ENCODE measurements around the gene TROAP.
"Not testable (repeated sequence)": the region's sequence is repeated elsewhere in the genome, so short reads cannot be mapped to it uniquely, and the experiment has no call there.

The TROAP gene

DNA sequence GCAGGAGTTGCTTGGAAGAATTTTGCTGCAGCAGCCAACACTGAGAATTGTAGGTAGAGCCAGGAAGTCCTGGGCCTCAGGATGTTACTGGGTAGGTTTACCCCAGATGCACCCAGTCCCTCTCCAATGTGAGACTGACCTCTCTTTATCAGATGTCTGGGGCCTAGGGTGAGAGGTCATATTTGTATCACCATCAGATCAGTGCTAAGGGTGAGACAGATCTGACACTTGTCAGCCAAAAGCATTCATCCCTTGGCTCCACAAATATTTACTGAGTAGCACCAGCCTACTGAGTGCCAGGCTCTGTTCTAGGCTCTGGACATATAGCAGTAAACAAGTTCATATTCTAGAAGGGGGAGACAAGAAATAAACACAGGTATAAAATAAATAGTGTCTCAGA lies 4.3 kb downstream of the TROAP start:
- in situ Hi-C loops (cut with HindIII; ENCODE audit: low sequenced_read_pairs) = loop anchor here (5.0 kb wide), 2 partner anchors 40 to 85 kb away; partner anchors contain the start of gene SPATS2

DNA sequence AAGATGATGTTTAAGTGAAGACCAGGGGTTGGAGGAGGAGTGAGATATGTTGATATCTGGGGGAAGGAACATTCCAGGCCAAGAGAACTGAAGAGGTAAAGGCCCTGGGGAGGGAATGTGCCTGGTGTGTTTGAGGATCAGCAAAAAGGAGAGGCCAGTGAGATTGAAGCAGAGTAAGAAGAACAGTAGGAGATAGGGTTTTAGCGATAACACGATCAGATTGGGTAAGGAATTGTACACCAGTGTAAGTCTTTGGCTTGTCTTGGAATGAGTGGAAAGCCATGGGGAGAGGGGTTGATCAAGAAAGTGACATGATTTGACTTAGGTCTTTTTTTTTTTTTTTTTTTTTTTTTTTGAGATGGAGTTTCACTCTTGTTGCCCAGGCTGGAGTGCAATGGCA lies 4.8 kb downstream of the TROAP start:
- in situ Hi-C loops (cut with HindIII; ENCODE audit: low sequenced_read_pairs) = loop anchor here (5.0 kb wide), 2 partner anchors 39 to 84 kb away; partner anchors contain the start of gene SPATS2

DNA sequence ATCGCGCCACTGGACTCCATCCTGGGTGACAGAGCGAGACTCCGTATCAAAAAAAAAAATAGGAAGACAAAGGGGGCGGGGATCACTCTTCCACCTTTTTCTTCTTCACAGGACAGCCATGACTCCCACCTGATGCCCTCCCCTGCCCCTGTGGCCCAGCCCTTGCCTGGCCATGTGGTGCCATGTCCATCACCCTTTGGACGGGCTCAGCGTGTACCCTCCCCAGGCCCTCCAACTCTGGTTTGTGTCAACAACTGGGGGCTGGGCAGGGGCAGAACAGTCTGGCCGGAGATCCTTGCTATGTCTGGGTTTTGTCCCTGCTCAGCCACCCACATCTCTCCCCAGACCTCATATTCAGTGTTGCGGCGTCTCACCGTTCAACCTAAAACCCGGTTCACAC lies 5.8 kb downstream of the TROAP start:
- in situ Hi-C loops (cut with HindIII; ENCODE audit: low sequenced_read_pairs) = loop anchor here (5.0 kb wide), 2 partner anchors 38 to 83 kb away; partner anchors contain the start of gene SPATS2

DNA sequence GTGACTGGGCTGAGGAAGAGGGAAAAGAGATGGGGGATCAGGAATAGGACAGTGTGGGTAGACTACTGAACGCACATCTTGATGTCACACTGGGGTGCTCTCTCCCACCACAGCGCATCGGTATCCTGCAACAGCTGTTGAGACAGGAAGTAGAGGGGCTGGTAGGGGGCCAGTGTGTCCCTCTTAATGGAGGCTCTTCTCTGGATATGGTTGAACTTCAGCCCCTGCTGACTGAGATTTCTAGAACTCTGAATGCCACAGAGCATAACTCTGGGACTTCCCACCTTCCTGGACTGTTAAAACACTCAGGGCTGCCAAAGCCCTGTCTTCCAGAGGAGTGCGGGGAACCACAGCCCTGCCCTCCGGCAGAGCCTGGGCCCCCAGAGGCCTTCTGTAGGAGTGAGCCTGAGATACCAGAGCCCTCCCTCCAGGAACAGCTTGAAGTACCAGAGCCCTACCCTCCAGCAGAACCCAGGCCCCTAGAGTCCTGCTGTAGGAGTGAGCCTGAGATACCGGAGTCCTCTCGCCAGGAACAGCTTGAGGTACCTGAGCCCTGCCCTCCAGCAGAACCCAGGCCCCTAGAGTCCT lies 7.1 kb downstream of the TROAP start:
- in situ Hi-C loops (cut with HindIII; ENCODE audit: low sequenced_read_pairs) = no loop called here

DNA sequence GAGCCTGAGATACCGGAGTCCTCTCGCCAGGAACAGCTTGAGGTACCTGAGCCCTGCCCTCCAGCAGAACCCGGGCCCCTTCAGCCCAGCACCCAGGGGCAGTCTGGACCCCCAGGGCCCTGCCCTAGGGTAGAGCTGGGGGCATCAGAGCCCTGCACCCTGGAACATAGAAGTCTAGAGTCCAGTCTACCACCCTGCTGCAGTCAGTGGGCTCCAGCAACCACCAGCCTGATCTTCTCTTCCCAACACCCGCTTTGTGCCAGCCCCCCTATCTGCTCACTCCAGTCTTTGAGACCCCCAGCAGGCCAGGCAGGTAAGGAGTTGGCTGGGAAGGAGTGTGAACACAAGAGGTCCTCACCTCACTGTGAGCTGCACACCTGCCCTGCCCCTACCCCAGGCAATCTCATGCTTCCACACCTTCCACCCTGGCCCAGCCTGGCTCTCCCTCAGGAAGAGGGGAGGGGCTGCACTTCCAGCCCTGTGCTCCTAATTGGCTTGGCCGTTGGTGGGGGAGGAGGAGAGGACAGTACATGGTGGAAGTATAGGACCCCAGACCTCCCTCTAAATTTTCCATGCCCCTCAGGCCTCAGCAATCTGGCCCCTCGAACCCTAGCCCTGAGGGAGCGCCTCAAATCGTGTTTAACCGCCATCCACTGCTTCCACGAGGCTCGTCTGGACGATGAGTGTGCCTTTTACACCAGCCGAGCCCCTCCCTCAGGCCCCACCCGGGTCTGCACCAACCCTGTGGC lies 7.8 kb downstream of the TROAP start:
- in situ Hi-C loops (cut with HindIII; ENCODE audit: low sequenced_read_pairs) = no loop called here

DNA sequence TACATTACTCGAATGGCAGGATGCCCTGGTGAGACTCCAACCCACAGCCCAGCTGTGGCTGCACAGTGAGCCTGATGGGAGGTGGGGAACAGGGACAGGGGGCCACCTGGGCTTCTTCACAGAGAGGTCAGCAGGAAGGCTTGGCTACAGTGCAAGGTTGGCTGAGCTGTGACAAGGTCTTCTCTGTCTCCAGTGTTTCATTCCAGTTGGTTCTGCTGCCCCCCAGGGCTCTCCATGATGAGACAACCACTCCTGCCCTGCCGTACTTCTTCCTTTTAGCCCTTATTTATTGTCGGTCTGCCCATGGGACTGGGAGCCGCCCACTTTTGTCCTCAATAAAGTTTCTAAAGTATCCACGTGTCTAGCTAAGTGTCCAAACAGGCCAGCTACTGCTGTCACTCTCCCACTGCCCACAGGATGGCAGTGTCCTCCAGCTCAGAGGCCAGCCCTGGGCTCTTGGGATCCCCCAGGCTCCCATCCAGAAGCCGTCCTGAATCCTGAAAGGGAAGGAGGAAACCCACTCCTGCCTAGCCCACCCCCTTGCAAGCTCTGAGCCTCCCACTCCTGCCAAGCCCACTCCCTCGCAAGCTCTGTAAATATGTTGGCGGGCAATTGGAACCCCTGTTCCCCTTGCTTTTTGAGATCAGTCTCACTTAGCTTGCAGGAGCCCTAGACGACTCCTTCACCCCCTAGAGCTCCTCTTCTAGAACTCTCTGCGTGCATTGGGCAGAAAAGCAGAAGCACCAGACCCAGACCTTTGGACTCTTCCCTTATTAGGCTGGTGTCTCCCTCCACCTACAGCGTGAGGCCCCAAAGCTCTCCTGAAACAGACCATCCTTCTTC lies 8.5 kb downstream of the TROAP start:
- in situ Hi-C loops (cut with HindIII; ENCODE audit: low sequenced_read_pairs) = no loop called here

DNA sequence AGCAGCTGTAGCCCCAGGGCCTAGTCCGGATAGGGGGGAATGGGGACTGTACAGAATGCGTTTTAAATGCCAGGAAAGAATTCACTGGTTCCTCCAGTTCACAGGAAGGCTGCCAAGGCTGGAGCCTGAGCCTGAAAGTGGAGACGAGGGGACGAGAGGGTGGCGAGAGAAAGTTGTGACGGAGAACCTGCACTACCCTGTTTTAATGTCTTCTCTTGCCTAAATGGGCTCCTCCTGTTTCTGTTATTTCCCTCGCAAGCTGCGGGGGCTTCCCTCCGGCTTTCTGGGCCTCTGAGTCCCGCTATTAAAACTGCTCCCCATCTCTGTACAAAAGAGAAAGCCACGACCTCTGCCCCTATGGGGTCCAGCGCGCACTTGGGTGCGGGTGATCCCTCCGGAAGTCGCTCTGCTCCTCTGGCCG lies 9.4 kb downstream of the TROAP start:
- in situ Hi-C loops (cut with HindIII; ENCODE audit: low sequenced_read_pairs) = no loop called here

DNA sequence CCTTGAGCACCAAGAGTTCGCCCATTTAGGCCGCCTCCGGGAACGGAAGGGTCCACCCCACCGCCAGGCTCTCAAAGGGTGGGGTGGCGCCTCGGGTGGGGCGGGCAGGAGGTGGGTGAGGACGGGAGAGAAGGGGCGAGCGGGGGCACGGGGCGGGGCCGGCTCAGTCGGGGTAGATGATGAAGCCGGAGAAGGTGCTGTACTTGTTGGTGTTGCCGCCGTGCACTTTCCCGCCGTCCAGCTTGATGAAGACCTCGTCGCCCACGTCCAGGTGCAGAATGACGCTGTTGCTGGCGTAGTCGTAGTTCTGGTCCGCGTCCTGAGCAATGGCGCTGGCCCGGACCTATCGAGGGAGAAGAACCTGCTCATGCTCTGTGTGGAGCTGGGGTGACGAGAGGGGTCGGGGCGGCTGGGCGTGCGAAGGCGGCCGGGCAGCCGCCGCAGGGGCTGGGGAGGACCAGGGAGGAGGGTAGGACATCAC lies 9.9 kb downstream of the TROAP start:
- in situ Hi-C loops (cut with HindIII; ENCODE audit: low sequenced_read_pairs) = no loop called here

DNA sequence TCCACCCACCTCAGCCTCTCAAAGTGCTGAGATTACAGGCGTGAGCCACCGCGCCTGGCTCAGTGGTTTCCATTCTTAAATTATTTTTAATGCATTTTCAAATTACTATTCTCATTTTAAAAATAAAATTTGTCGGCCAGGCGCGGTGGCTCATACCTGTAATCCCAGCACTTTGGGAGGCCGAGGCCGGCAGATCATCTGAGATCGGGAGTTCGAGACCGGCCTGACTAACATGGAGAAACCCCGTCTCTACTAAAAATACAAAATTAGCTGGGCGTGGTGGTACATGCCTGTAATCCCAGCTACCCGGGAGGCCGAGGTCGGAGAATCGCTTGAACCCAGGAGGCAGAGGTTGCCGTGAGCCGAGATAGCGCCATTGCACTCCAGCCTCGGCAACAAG lies 10.7 kb downstream of the TROAP start:
- in situ Hi-C loops (cut with HindIII; ENCODE audit: low sequenced_read_pairs) = not testable (repeated sequence)

DNA sequence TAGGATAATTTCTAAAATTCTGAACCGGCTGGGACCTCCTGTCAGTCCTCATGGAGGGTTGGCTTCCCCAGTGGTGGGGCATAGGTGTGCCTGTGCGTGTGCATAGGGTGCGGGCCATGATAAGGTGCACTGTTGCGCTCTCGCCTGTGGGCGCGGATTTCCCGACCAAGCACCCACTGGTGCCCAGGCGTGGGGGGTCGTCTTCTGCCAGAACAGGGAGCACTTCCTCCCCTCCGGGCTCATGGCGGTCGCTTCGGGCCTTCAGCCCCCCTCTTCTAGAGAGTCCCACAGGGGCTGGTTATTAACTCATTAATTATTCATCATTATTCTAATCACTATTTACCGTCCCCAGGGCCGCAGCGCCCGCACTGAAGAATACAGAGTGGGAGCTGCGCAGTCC lies 11.2 kb downstream of the TROAP start:
- in situ Hi-C loops (cut with HindIII; ENCODE audit: low sequenced_read_pairs) = no loop called here

DNA sequence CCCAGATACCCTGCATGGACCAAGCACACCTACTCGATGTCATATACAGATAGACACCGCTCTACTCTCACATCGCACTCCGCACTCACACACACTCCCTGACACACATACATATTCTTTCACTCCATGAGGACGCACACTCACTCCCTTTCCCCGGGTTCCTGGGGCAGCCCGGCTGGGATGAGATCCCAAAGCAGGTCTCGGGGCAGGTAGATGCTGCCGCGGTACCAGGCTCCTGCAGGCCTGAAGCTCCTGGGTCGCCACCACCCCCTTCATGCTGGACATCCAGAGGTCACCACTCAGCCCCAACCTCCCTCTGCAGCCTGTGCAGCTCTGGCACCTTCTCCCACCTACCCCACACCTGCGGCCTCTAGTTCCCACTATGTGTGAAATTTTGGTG lies 11.6 kb downstream of the TROAP start:
- in situ Hi-C loops (cut with HindIII; ENCODE audit: low sequenced_read_pairs) = no loop called here

DNA sequence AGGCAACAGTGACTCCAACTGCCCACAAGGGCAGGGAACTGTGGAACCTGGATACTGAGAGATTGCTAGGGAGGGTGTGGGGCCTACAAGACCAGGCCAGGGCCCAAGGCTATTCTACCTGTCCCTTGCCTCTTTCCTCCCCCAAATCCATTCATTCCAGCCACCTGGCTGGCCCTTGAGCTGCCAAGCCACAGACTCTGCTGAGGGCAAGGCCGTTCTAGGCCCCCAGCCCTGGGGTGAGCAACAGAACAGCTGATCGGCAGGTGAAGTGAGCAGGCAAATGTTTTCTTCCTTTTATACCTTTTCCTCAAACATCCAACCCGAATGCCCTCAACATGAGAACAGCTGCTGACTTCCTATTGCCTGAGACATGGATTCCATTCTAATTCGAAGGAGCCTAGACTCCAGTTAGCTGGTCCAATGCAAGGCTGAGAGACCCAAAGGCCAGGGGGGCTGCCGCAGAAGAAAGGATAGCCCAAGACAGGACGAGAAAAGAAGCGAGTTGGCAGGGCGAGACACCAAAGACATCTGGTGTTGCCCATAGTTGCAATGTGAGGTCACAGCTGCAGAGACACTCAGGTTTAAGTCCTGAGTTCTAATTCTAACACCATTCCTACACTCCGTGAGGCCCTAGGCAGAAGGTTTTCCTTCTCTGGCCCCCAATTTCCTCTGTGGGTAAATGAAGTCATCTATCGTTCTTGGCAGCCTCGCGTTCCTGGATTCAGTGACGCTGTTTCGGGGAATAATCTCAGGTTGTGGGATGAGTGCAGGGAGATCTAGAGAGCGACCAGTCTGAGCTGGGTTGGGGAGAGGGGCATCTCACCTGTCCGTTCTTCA lies 12.3 kb downstream of the TROAP start:
- in situ Hi-C loops (cut with HindIII; ENCODE audit: low sequenced_read_pairs) = no loop called here

DNA sequence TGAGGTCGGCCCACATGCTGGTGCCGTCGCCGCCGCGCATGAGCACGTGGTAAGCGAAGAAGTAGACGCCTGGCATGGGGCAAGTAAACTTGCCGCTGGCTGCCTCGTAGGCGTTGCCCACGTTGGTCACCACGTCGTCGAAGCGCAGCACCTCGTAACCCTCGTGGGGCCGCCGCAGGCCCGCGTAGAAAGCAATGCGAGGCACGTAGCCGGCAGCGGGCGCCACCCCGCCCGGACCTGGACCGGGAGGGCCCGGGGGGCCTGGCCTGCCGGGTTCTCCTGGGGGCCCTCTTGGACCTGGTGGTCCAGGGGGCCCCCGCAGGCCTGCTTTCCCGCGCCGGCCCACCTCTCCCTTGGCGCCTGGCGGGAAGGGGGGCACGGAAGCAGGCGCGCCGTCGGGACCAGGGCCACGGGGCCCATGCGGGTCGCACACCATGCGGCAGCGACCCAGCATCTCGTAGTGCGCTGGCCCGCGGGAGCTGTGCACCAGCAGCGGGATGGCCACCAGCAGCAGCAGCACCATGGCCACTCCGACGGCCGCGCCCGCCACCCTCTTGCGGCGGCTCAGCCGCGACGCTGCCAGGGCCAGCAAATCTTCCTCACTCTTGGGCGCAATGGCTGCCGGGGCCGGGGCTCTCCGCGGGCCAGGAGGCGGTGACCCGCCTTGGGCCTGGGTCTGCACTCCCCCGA lies 13.0 kb downstream of the TROAP start:
- in situ Hi-C loops (cut with HindIII; ENCODE audit: low sequenced_read_pairs) = no loop called here

DNA sequence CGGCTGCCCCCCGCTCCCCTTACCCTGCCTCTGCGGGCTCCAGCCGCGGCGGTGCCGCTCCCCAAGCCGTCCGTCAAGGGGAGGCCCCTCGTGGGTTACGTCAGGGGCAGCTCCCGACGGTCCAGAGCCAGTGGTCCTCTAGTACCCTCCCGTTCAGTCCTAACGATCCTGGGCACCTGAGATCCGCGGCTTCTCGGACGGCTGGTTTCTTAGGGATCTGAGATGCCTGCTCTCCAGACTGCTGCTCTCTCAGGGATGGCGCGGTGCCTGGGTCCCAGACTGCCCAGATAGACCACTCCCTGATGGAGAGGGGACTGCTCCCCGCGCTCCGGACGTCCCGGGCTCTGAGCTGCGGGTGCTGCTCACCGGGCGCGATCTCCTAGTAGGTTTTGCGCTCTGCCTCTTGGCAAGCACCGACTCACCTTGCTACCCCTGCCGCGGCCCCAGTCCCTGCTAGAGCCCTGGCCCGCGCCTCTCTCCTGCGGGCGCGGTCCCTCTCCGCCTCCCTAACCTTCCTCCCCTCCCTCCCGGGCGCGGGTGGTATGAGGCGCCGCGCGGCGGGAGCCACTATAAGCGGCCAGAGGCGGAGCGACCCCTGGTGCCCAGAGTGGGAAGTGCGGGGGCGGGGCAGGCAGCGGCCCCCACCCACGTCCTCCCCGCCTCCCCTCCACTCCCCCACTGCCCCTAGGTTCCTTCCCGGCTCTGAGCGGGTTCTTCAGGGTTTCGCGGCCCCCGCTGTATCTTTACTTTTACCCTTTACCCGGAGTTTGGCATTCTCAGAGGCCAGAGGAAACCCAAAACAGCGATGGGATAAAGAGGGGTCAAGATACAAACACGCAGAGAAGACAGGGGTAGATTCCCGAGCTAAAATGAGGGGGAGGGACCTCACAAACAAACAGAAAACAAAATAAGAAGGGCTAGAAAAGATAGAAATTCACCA lies 13.9 kb downstream of the TROAP start, which contains the start of gene C1QL4:
TSS of gene C1QL4 (minus strand) at position 544 of the 940 bp plus-strand sequence. CDS start 711 bp downstream, outside the sequence.
- in situ Hi-C loops (cut with HindIII; ENCODE audit: low sequenced_read_pairs) = no loop called here

DNA sequence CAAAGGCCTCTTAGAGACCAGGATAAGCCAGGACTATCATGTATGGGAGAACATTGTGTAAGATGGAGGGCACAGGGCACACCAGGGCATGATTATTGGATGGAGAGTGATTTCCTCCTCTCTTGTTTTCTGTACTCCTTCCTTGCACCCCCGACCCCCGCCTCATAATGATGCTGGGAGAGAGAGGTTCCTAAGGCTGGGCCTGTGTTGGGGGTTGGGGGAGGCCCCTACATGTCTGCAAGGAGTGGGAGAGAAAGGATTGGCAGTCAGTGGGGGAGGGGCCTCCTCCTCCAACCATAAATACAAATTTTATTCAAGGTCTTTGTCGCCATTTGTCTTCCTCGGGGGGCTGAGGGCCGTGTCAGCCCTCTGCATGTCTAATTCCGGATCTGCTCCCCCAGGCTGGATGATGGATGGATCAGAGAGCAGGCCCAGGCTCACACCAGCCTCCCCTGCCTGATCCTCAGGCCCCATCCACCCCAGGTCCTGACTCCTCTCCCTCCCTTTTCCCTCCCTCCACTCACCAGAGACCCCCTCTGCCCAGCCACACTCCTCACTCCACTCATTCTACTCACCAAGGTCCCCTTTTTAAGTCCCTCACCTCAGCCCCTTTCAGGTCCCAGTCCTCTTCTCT lies 15.9 kb downstream of the TROAP start:
- in situ Hi-C loops (cut with HindIII; ENCODE audit: low sequenced_read_pairs) = no loop called here

DNA sequence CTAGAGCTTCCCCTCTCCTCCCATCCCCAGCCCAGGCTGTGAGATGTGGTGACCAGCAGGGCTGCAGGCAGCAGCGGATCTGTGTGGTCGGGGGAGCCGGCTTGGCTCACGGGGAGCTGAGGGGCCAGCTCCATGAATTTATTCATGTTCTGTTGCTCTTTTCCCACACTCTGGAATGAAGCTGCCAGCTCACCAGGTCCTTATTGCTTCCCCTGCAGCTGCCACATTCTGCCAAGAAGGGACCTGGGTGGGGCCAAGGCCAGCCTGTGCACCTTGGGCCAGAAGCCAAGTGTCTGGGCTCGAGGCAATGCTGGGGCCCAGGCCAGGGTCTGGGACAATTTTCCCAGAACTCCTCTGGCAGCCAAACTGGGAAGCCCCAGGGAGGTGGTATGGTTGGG lies 16.4 kb downstream of the TROAP start:
- in situ Hi-C loops (cut with HindIII; ENCODE audit: low sequenced_read_pairs) = no loop called here

DNA sequence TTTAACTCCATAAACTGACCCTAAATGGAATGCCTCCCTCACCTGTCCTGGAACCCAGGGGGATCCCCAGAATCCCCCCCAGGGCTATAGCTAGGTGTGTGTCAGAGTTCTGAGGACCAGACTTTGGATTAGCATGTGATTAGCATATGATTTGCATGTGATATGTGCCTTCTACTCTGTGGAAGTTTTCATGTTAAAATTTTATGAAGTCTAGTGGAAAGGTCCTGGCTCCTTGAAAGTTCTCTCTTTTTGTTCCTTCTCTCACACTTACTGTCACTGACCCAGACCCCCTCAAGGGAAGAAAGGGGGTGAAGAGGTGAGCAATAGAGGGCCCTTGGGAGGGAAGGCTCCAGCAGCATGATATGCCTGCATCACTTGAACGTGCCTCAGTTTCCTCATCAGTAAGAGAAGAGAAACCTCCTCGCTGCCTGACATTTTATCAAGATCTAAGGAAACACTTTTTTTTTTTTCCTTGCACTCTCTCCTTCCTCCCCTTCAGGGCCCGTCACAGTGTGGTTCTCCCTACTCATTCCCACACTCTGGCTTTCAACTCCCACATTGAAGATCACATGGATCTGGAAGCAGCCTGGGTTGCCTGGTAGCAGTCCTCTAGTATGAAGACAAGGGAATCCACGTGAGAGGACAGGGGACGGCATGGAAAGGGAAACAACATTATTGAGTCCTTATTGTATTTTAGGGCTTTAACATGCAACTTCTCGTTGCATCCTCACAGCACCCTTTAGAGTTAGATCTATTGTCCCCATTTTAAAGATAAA lies 17.2 kb downstream of the TROAP start:
- in situ Hi-C loops (cut with HindIII; ENCODE audit: low sequenced_read_pairs) = loop anchor here (10.0 kb wide), 1 partner anchor 275 kb away; the partner anchor contains the start of genes KMT2D and RHEBL1

All from endothelial cell of hepatic sinusoid (primary cell).